ES-I3 (cell line): Measurements from ENCODE around the gene DCLK1.

ENCODE experiments used
- H3K36me3 ChIP-seq: 2 replicates; pipeline ENCODE4 v1.6.1; 2013; ENCODE audit warnings: mild to moderate bottlenecking, low read length, control low read depth, moderate library complexity; ENCODE audit not compliant: insufficient read depth
- H3K4me1 ChIP-seq: 2 replicates; pipeline ENCODE4 v1.6.1; 2013; ENCODE audit warnings: mild to moderate bottlenecking, control low read depth, low read length; ENCODE audit not compliant: insufficient read depth
- H3K9ac ChIP-seq: 2 replicates; pipeline ENCODE4 v1.6.1; 2013; ENCODE audit warnings: low read depth, mild to moderate bottlenecking, low read length, moderate library complexity
- H3K9me3 ChIP-seq: 2 replicates; pipeline ENCODE4 v1.6.1; 2013; ENCODE audit warnings: mild to moderate bottlenecking, low read length, moderate library complexity; ENCODE audit not compliant: control insufficient read depth, insufficient read depth

DCLK1 gene

DNA sequence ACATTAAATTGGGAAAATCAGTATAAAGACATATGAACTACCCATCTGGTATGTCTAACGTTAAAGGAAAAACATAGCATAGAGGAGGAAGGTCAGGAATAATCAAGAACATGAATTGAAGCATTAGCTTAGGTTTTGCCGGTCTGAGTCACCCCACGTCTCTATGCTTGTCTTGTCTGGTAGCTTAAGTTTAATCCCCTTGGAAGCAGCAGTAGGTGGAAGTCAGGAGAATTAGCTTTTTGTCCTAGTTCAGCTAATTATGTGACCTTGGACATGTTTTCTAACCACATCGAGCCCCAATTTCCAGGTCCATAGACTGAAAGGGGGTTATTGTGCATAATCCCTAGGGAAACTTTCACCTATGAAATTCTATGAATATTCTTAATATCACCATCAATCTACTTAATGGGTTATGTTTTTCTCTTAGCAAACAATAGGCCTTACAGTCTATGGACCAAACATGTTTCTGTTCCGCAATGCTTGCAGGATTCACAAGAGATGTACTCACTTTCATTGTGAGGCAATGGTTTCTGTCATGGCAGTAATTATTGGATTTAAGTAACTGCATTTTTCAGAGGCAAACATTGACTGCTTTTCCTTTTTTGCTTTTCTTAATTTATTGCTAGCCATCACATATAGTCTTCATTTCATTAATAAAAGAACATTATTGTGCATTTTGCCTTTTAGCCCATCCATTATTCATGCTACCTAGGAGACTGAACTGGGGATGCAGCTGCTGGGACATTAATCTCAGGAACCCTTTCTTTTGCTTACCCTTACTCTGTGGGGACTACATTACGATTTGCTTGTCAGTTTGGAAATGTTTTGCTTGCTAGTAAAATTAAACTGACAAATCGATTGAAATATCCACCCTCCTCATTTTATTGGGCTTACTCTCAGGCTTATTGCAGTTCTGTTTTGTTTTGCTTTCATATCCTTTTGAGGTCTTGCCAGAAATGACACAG is 349.9 kb downstream of the DCLK1 start:
- Histone ChIP-seq H3K9me3 (no peaks in the 10 kb centered on the region), H3K4me1 (no peaks in the 10 kb centered on the region), H3K9ac (no peak overlapping the region), H3K36me3 (no peaks in the 10 kb centered on the region; the same call in 1 of the 2 replicates)

- no peaks in the 10 kb centered on the region for H3K9me3 ChIP-seq
- H3K36me3 ChIP-seq, result no peaks in the 10 kb centered on the region; the same call in 1 of the 2 replicates
- no peaks in the 10 kb centered on the region for H3K4me1 ChIP-seq
- no peak overlapping the region for H3K9ac ChIP-seq
These were observed 350.6 kb downstream of the DCLK1 start for GRCh38 chr13:35780613-35781012.

DNA sequence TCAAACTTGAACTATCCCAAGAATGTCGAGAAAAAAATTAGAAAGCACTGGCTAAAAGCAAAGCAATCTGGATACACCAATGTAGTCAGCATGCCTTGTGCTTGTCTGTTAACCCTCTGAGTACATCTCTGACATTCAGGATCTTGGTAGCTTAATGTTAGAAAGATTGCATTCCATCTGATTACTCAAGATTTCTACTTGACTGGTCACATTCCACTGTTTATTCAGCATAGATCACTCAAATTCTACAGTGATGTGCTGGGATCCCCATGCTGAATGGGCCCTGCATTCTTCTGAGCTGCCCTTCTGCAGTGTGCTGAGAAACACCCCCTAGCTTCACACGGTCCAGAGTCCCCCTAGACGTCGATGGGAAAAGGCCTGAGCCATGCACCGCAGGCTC is 359.3 kb downstream of the DCLK1 start:
- Histone ChIP-seq H3K36me3 (no peaks in the 10 kb centered on the region), H3K9me3 (no peaks in the 10 kb centered on the region), H3K4me1 (peaks cover 5% of the 10 kb centered on the region; the same call in 1 of the 2 replicates), H3K9ac (no peak overlapping the region)

DNA sequence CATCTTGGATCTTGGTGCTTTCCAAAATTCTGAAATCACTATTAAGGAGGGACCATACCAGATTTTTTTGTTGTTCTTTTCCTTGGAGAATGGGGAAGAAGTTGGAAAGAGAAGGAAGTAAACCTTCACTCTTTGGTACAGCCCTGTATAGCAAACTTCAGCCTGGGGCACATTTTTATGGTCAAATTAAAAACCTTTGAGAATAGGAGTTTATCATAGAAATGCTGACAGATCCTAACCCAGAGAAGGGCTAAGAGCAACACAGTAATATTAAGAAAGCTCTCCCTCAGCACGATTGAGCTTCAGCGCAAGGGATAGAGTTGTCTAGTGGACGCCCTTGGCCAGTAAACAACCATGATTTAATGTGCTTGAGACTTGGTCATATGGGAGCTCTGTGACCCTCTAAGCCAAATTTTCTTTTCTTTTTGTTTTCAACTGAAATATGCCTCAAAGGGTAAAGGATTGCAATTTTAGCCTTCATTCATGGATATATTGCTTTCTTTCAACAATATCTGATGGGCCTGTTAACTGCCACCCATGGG is 360.4 kb downstream of the DCLK1 start:
- Histone ChIP-seq H3K36me3 (no peaks in the 10 kb centered on the region), H3K9ac (no peak overlapping the region), H3K9me3 (no peaks in the 10 kb centered on the region), H3K4me1 (peaks cover 5% of the 10 kb centered on the region; the same call in 1 of the 2 replicates)

GRCh38 chr13:35769812-35770211 is 361.4 kb downstream of the DCLK1 start:
- Histone ChIP-seq H3K4me1 (peaks cover 5% of the 10 kb centered on the region; the same call in 1 of the 2 replicates), H3K9ac (no peak overlapping the region), H3K9me3 (no peaks in the 10 kb centered on the region), H3K36me3 (no peaks in the 10 kb centered on the region)

DNA sequence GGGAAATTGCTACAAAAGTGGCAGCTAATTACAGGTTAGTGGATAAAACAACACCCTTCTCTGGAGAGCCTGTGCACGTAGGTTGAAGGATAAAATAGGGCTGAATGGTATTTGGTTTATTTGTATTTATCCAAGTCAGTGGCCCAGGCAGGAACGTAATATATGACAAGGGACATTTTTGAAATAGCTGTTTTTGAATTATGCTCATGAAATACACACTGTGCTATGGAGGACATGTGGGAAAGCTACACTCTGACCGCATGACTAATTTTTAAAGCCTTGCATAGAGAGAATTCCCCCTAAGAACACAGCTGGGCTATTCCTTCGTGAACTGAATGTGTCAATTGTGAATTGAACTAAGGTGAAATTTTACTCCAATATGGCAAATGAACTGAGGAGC is 362.6 kb downstream of the DCLK1 start:
- Histone ChIP-seq H3K9ac (no peak overlapping the region), H3K36me3 (no peaks in the 10 kb centered on the region), H3K4me1 (peaks cover 5% of the 10 kb centered on the region; the same call in 1 of the 2 replicates), H3K9me3 (no peaks in the 10 kb centered on the region)

- H3K9ac ChIP-seq, result no peak overlapping the region
- peaks cover 5% of the 10 kb centered on the region; the same call in 1 of the 2 replicates for H3K4me1 ChIP-seq
- H3K36me3 ChIP-seq, result no peaks in the 10 kb centered on the region
- no peaks in the 10 kb centered on the region for H3K9me3 ChIP-seq
These were observed 363.1 kb downstream of the DCLK1 start for GRCh38 chr13:35768073-35768472.

DNA sequence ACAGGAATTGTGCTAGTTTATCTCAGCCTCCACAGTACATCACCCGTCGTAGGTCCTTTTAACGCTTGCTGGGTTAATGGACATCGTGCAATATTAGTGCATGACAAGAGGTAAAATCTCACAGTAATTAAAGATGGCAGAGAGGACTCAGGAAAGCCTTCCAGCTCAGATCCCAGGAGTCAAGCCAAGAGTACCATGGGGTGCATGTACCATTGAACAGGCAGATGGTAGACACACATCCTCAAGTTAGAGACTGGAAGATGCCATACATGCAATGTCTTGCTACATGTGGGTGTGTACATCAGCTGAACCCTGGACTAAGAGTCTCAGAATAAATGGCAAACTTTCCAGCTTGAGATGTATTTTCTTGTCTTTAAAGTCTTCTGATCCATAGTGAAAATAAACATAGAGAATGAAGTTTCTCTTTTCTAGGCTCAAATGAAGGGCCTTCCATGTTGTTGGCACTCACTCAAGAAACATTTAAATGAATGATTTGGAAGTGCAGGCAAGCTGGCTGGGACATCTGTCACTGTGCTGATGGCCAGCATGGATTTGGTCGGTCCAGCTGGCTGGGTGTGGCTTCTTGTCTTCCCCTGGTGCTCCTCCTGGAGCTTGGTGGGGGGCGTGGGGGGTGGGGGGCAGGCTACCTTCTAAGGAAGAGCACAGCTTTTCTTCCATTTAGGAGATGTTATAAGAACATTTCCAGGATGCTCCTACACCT is 363.8 kb downstream of the DCLK1 start:
- H3K36me3 ChIP-seq, result no peaks in the 10 kb centered on the region
- H3K9me3 ChIP-seq, result no peaks in the 10 kb centered on the region
- H3K9ac ChIP-seq, result no peak overlapping the region
- peaks cover 5% of the 10 kb centered on the region; the same call in 1 of the 2 replicates for H3K4me1 ChIP-seq

- Histone ChIP-seq H3K9ac (no peak overlapping the region), H3K4me1 (no peaks in the 10 kb centered on the region), H3K9me3 (no peaks in the 10 kb centered on the region), H3K36me3 (no peaks in the 10 kb centered on the region)
These were observed 364.5 kb downstream of the DCLK1 start for GRCh38 chr13:35766663-35767062.

- H3K36me3 ChIP-seq, result no peaks in the 10 kb centered on the region
- H3K9ac ChIP-seq, result no peak overlapping the region
- H3K9me3 ChIP-seq, result no peaks in the 10 kb centered on the region
- H3K4me1 ChIP-seq, result no peaks in the 10 kb centered on the region
These were observed 365.2 kb downstream of the DCLK1 start for GRCh38 chr13:35765941-35766340.

GRCh38 chr13:35765366-35765765 is 365.8 kb downstream of the DCLK1 start:
- H3K4me1 ChIP-seq, result no peaks in the 10 kb centered on the region
- no peak overlapping the region for H3K9ac ChIP-seq
- H3K36me3 ChIP-seq, result no peaks in the 10 kb centered on the region
- no peaks in the 10 kb centered on the region for H3K9me3 ChIP-seq

GRCh38 chr13:35764326-35765015 is 366.7 kb downstream of the DCLK1 start:
- Histone ChIP-seq H3K9me3 (no peaks in the 10 kb centered on the region), H3K36me3 (no peaks in the 10 kb centered on the region), H3K4me1 (no peaks in the 10 kb centered on the region), H3K9ac (no peak overlapping the region)

DNA sequence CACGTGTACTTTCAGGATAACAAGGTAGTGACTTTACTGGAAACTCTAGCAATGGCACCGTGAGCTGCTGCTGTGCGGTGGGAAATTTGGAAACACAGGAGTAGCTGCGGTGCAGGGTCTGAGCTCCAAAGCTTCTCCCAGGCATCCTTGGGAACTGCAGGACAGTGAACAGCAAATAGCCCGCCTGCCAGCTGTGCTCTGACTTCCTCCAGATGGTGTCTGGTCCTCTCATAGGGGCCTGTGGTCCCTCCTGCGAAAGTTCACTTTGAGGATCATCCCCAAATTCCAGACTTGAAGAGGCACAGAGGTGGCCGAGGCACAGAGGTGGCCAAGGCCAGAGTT is 367.4 kb downstream of the DCLK1 start:
- Histone ChIP-seq H3K4me1 (no peaks in the 10 kb centered on the region), H3K36me3 (no peaks in the 10 kb centered on the region), H3K9ac (no peak overlapping the region), H3K9me3 (no peaks in the 10 kb centered on the region)
